GM12878 (cell line): Measurements from ENCODE around the gene TDRD3. TPM values are rescaled to one million over a fixed set of nuclear protein-coding genes. Genes with fewer than 3 reads are reported as not detected.
A peak's percentile ranks its signal among the peaks of the same experiment; 100 is the strongest.

Source experiments
- ATAC-seq: fragments of 200-7000 bp; cut with Tn5 transposase; 3 replicates; pipeline ENCODE4 v1.9.1; 2020; ENCODE audit warnings: mild to moderate bottlenecking, moderate library complexity
- BruUV-seq: library from RNA; stranded (reverse); fragments of 400-500 nt; replicated peaks from 2 replicates; lab custom pipeline; 2021; lab: Mats Ljungman, UMichigan
- CTCF ChIA-PET: fragments of 300-600 bp; sonication (Branson Sonifier 250); formaldehyde crosslinking; extraction: SDS; loops from one replicate; lab custom pipeline; 2021; ENCODE audit warnings: inconsistent platforms; lab: Yijun Ruan, JAX
- POLR2A ChIA-PET: fragments of 350-600 bp; formaldehyde crosslinking; extraction: SDS; loops from one replicate; lab custom pipeline; 2021; ENCODE audit warnings: inconsistent platforms; lab: Charles Lee
- RAD21 ChIA-PET: fragments of 300-600 bp; sonication (Branson Sonifier 250); formaldehyde crosslinking; loops from one replicate; lab custom pipeline; 2023; ENCODE audit warnings: antibody characterized with exemption; ENCODE audit not compliant: unreplicated experiment; lab: Charles Lee
- SMC1A ChIA-PET: fragments of 300-600 bp; sonication (Branson Sonifier 250); formaldehyde crosslinking; loops from one replicate; lab custom pipeline; 2023; ENCODE audit not compliant: unreplicated experiment, uncharacterized antibody; lab: Charles Lee
- DNase-seq: peaks from one replicate; pipeline ENCODE4 v3.0.0-alpha.2; 2011; ENCODE audit warnings: low read depth, low spot score
- FAIRE-seq: peaks from 3 replicates; lab custom pipeline; 2011; peaks lifted over from hg19 to GRCh38; lab: Jason Lieb, UNC
- H2AFZ ChIP-seq: 2 replicates; pipeline ENCODE4 v1.6.0; 2011; ENCODE audit warnings: low read depth, low read length, control low read depth; ENCODE audit not compliant: control insufficient read depth
- H3K27ac ChIP-seq: 2 replicates; pipeline ENCODE4 v1.5.1; 2011; ENCODE audit warnings: control low read depth; ENCODE audit not compliant: control insufficient read depth, insufficient read depth
- H3K27me3 ChIP-seq, 2 experiments: replicated peaks in 1 of 2; 2 replicates each; pipeline versions ENCODE4 v1.6.0 to v1.6.1; 2011; ENCODE audit warnings: low read length in 1 of 2; ENCODE audit not compliant: control insufficient read depth in 2 of 2, insufficient read depth in 2 of 2
- H3K36me3 ChIP-seq, 2 experiments: 2 replicates each; pipeline ENCODE4 v1.5.1; 2011; ENCODE audit warnings: low read length in 1 of 2; ENCODE audit not compliant: control insufficient read depth in 2 of 2, insufficient read depth in 2 of 2
- H3K4me1 ChIP-seq: 2 replicates; pipeline ENCODE4 v1.6.1; 2011; ENCODE audit warnings: mild to moderate bottlenecking, low read length, moderate library complexity, mixed read lengths; ENCODE audit not compliant: control insufficient read depth, insufficient read depth
- H3K4me2 ChIP-seq: 2 replicates; pipeline ENCODE4 v1.6.0; 2011; ENCODE audit warnings: control low read depth; ENCODE audit not compliant: control insufficient read depth, insufficient read depth
- H3K4me3 ChIP-seq: fragments of 200-600 bp; sonication (generic); 2 replicates; pipeline ENCODE4 v1.5.1; 2016
- H3K79me2 ChIP-seq: 2 replicates; pipeline ENCODE4 v1.6.0; 2011; ENCODE audit warnings: low read length; ENCODE audit not compliant: control insufficient read depth, insufficient read depth
- H3K9ac ChIP-seq: 2 replicates; pipeline ENCODE4 v1.8.0; 2011; ENCODE audit warnings: low read length, control low read depth, mixed read lengths; ENCODE audit not compliant: control insufficient read depth, insufficient read depth
- H3K9me3 ChIP-seq: replicated peaks from 3 replicates; pipeline ENCODE4 v1.5.1; 2011; ENCODE audit warnings: mild to moderate bottlenecking, low read length; ENCODE audit not compliant: control insufficient read depth, insufficient read depth
- H4K20me1 ChIP-seq: 2 replicates; pipeline ENCODE4 v1.6.0; 2011; ENCODE audit not compliant: control insufficient read depth, insufficient read depth
- CHD1 ChIP-seq: IDR thresholded peaks from 2 replicates; pipeline ENCODE4 v1.6.1; 2012; ENCODE audit warnings: low read depth, low read length, improper control_type of control experiment
- E2F4 ChIP-seq: IDR thresholded peaks from 2 replicates; pipeline ENCODE4 v1.6.1; 2012; ENCODE audit warnings: low read depth, low read length, improper control_type of control experiment
- FOS ChIP-seq: IDR thresholded peaks from 3 replicates; pipeline ENCODE4 v1.6.1; 2011; ENCODE audit warnings: borderline replicate concordance; ENCODE audit not compliant: insufficient read length; ENCODE audit errors: extremely low read depth
- IRF4 ChIP-seq: IDR thresholded peaks from 2 replicates; pipeline ENCODE4 v1.6.1; 2011; ENCODE audit warnings: low read depth, low read length
- MEF2B ChIP-seq: fragments of 450-650 bp; IDR thresholded peaks from 2 replicates; pipeline ENCODE4 v1.6.1; 2018; ENCODE audit warnings: mild to moderate bottlenecking, moderate library complexity; ENCODE audit not compliant: partially characterized antibody, poor library complexity, severe bottlenecking
- MLLT1 ChIP-seq: fragments of 450-650 bp; IDR thresholded peaks from 2 replicates; pipeline ENCODE4 v1.6.1; 2016; ENCODE audit warnings: mild to moderate bottlenecking
- MYC ChIP-seq: IDR thresholded peaks from 2 replicates; pipeline ENCODE4 v1.6.1; 2011; ENCODE audit warnings: mild to moderate bottlenecking, low read length, moderate library complexity, inconsistent platforms; ENCODE audit not compliant: insufficient read depth, insufficient replicate concordance, insufficient read length, severe bottlenecking
- NFYA ChIP-seq: IDR thresholded peaks from 2 replicates; pipeline ENCODE4 v1.6.1; 2011; ENCODE audit warnings: low read depth, mild to moderate bottlenecking, low read length, improper control_type of control experiment, borderline replicate concordance
- NR2F1 ChIP-seq: fragments of 450-650 bp; conservative IDR thresholded peaks from 2 replicates; pipeline ENCODE4 v1.6.1; 2017; ENCODE audit warnings: mild to moderate bottlenecking
- RCOR1 ChIP-seq: conservative IDR thresholded peaks from 2 replicates; pipeline ENCODE4 v1.6.1; 2012; ENCODE audit warnings: low read depth, low read length, improper control_type of control experiment
- RUNX3 ChIP-seq: IDR thresholded peaks from 2 replicates; pipeline ENCODE4 v1.6.1; 2012; ENCODE audit warnings: low read length, inconsistent platforms
- SRF ChIP-seq, 2 experiments: IDR thresholded peaks; 2 replicates each; pipeline ENCODE4 v1.6.1; 2011; ENCODE audit warnings: low read depth in 2 of 2, low read length in 2 of 2, mild to moderate bottlenecking in 1 of 2, moderate library complexity in 1 of 2
- STAT1 ChIP-seq: fragments of 450-650 bp; conservative IDR thresholded peaks from 2 replicates; pipeline ENCODE4 v1.6.1; 2014; ENCODE audit warnings: antibody characterized with exemption, mild to moderate bottlenecking
- TCF12 ChIP-seq: IDR thresholded peaks from 2 replicates; pipeline ENCODE4 v1.6.1; 2011; ENCODE audit warnings: low read depth, mild to moderate bottlenecking, low read length
- ZBTB40 ChIP-seq: fragments of 450-650 bp; IDR thresholded peaks from 2 replicates; pipeline ENCODE4 v1.6.1; 2016; ENCODE audit warnings: mild to moderate bottlenecking, moderate library complexity, borderline replicate concordance
- WGBS: methylation state at CpG from one replicate; pipeline ENCODE4 v1.1.6; 2016; ENCODE audit warnings: low lambda C conversion rate; ENCODE audit not compliant: insufficient replicate concordance, insufficient coverage; ENCODE audit errors: missing lambda C conversion rate; 5-methylcytosine and 5-hydroxymethylcytosine counted together
- in situ Hi-C: fragments of 300-500 bp; cut with MboI; formaldehyde crosslinking; loops from 9 replicates; pipeline ENCODE4 v1.14.3; 2018; ENCODE audit warnings: mixed read lengths
- intact Hi-C: fragments of 100-400 bp; cut with micrococcal nuclease; formaldehyde crosslinking; loops from one replicate; pipeline ENCODE4 v1.14.2; 2022; ENCODE audit not compliant: unreplicated experiment
- polyA plus RNA-seq, 11 experiments: library from polyadenylated mRNA; depleted of rRNA in 4 of 11; unstranded in 6 of 11; stranded (reverse) in 5 of 11; fragments of >200 nt; fragmentation: Nextera tagmentation in 4 of 11; fragmentation: Illumina TruSeq in 1 of 11; extraction: Ambion mirVana in 4 of 11; extraction: Trizol in 1 of 11; gene quantifications; 1 replicate in 1 of 11; 2 replicates in 10 of 11; pipeline versions ENCODE4 v1.2.1 to v1.2.3, GENCODE V29; 2011 to 2016; ENCODE audit warnings: inconsistent platforms in 2 of 11, missing spikeins in 2 of 11, low read depth in 1 of 11
- total RNA-seq, 4 experiments: library from RNA; depleted of rRNA in 3 of 4; stranded (reverse); fragments of >200 nt in 3 of 4; fragmentation: Illumina TruSeq in 1 of 4; extraction: Trizol in 1 of 4; gene quantifications; 2 replicates each; pipeline versions ENCODE4 v1.2.1 to v1.2.3, GENCODE V29; 2013 to 2021

TDRD3 gene
- total and polyA plus RNA-seq, 10 of the 15 experiments (the other 5 are each of a cell fraction or from before 2014, with no cell fraction given): 8.4 to 27.9 (median 15.8) TPM

DNA sequence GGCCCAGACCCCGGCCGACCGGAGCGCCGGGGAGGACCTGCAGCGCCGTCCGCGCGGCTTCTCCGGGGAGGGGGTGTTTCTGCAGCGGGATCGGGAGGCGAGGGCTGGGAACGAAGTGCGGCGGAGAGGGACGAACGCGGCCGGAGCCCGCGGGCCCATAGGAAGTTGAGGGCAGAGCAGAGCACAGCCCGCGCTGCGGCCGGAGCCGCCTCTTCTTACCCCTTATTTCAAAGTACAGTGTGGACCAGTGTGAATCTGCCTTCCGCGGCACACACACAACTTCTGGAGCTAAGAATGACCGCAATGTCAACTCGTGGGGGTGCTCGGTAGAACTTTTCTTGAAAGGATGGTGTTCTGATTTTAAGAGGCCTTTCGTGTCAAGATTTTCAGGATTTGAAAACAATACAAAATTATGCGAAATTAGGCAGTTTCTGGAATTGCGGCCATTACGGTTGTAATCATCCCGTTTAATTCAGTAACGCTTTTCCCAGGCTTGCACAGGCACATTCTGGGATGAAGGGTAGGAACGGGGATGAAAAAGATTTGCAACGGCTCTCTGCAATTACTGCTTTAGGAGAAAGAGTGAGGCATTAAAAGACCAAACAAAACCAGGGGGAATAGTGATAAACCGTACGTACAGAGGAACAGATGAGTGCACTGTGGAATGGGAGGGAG, 821 bp downstream of the TDRD3 start (continued):
- TF ChIP-seq IRF4 (no peak), NR2F1 (0 out of 2 replicates have a peak, but pooled peaks have one; percentile 30), RUNX3 (peak; percentile 70)

GRCh38 chr13:60398379-60398891, 1.4 kb downstream of the TDRD3 start:
- H2AFZ ChIP-seq: peak overlapping the region; percentile 62
- peaks cover 49% of the 10 kb centered on the region for H3K79me2 ChIP-seq
- peak overlapping the region; percentile 85 for H3K27ac ChIP-seq
- peak overlapping the region; percentile 76 for H3K4me3 ChIP-seq
- H3K4me1 ChIP-seq: peaks cover 18% of the 10 kb centered on the region
- FAIRE-seq (no peak), DNase-seq (no peak), ATAC-seq (no peak)
- peak overlapping the region; percentile 89 for H3K9ac ChIP-seq
- POLR2A ChIA-PET: interaction anchor here (1.0 to 2.2 kb wide), 4 partner anchors 9 to 33 kb away, joined by 3 to 10 read pairs (median 6); no protein-coding TSS in a partner anchor
- TSS peak; percentile 71 for BruUV-seq
- in situ Hi-C loops: no loop called here
- H4K20me1 ChIP-seq: no peaks in the 10 kb centered on the region
- intact Hi-C loops: no loop called here
- no peaks in the 10 kb centered on the region for H3K27me3 ChIP-seq
- SMC1A ChIA-PET: interaction anchor here (1.0 to 7.3 kb wide), 3 partner anchors 10 to 50 kb away, joined by 3 to 111 read pairs (median 15); no protein-coding TSS in a partner anchor
- H3K4me2 ChIP-seq: peak overlapping the region; percentile 84
- H3K36me3 ChIP-seq: no peaks in the 10 kb centered on the region
- 67% methylated on average over 6 of the region's 6 CpGs for WGBS
- RAD21 ChIA-PET: interaction anchor here (0.5 to 4.8 kb wide), 4 partner anchors 8 to 717 kb away, joined by 3 to 103 read pairs (median 15); no protein-coding TSS in a partner anchor
- CTCF ChIA-PET: interaction anchor here (1.2 to 5.6 kb wide), 3 partner anchors 9 to 31 kb away, joined by 3 to 112 read pairs (median 7); no protein-coding TSS in a partner anchor
- H3K9me3 ChIP-seq: no peaks in the 10 kb centered on the region
- TF ChIP-seq SRF (IDR thresholded peaks at IDR 0.05; ENCODE audit: low read depth in 2 of 2, low read length in 2 of 2): no peak
- no peak for TF ChIP-seq MYC
- TF ChIP-seq RCOR1: no peak
- TF ChIP-seq ZBTB40: peak; percentile 81
- no peak for TF ChIP-seq FOS
- no peak for TF ChIP-seq STAT1
- no peak for TF ChIP-seq CHD1
- no peak for TF ChIP-seq NFYA
- TF ChIP-seq E2F4: no peak
- TF ChIP-seq TCF12: no peak
- TF ChIP-seq MEF2B: no peak
- peak; percentile 72; the same call in 1 of the 2 replicates for TF ChIP-seq MLLT1
